ENCODE data around the gene TRIM54. TPM values are rescaled to one million over a fixed set of nuclear protein-coding genes. Genes with fewer than 3 reads are reported as not detected.

The TRIM54 gene
- total RNA-seq, 3 donors from 2014 or later: 0.21 to 0.40 (median 0.22) TPM

Other genes starting within 250 kb of the TRIM54 start
- 10 to 100 TPM; 59.0 to 71.3 (median 60.4) TPM for gene TMEM214, start 249.5 kb upstream of the TRIM54 start, total RNA-seq
- gene AGBL5, start 230.8 kb upstream of the TRIM54 start, total RNA-seq: 10 to 100 TPM in 1 of 3 donors, 1 to 10 TPM in 2; 6.5 to 11.2 (median 9.2) TPM
- 100 to 1,000 TPM; 225 to 244 (median 229) TPM for gene OST4, start 210.8 kb upstream of the TRIM54 start, total RNA-seq
- gene EMILIN1, start 203.8 kb upstream of the TRIM54 start, total RNA-seq: 1 to 10 TPM in 2 of 3 donors, under 1 TPM in 1; 0.76 to 1.4 (median 1.3) TPM
- 10 to 100 TPM in 1 of 3 donors, 1 to 10 TPM in 2; 5.2 to 10.7 (median 5.5) TPM for gene KHK, start 195.7 kb upstream of the TRIM54 start, total RNA-seq
- 1 to 10 TPM; 2.6 to 7.3 (median 2.7) TPM for gene CGREF1, start 163.3 kb upstream of the TRIM54 start, total RNA-seq
- not detected for gene ABHD1, start 158.6 kb upstream of the TRIM54 start, total RNA-seq
- 100 to 1,000 TPM in 2 of 3 donors, 10 to 100 TPM in 1; 98.0 to 119 (median 106) TPM for gene PREB, start 147.8 kb upstream of the TRIM54 start, total RNA-seq
- not detected for gene PRR30, start 143.0 kb upstream of the TRIM54 start, total RNA-seq
- not detected for gene TCF23, start 133.4 kb upstream of the TRIM54 start, total RNA-seq
- gene ATRAID, start 70.4 kb upstream of the TRIM54 start, total RNA-seq: 10 to 100 TPM; 84.1 to 91.7 (median 85.1) TPM
- 100 to 1,000 TPM; 128 to 143 (median 141) TPM for gene SLC5A6, start 70.2 kb upstream of the TRIM54 start, total RNA-seq
- gene CAD, start 65.1 kb upstream of the TRIM54 start, total RNA-seq: 100 to 1,000 TPM; 162 to 201 (median 185) TPM
- under 1 TPM; 0.15 to 0.43 (median 0.18) TPM for gene SLC30A3, start 19.4 kb upstream of the TRIM54 start, total RNA-seq
- not detected for gene DNAJC5G, start 7.0 kb upstream of the TRIM54 start, total RNA-seq
- gene UCN, start 26.0 kb downstream of the TRIM54 start, total RNA-seq: 1 to 10 TPM in 1 of 3 donors, under 1 TPM in 2; 0.71 to 1.1 (median 0.78) TPM
- 10 to 100 TPM; 84.6 to 89.4 (median 87.5) TPM for gene MPV17, start 40.7 kb downstream of the TRIM54 start, total RNA-seq
- 100 to 1,000 TPM; 102 to 110 (median 107) TPM for gene GTF3C2, start 74.3 kb downstream of the TRIM54 start, total RNA-seq
- 10 to 100 TPM; 63.4 to 69.8 (median 65.0) TPM for gene EIF2B4, start 87.9 kb downstream of the TRIM54 start, total RNA-seq
- 100 to 1,000 TPM; 117 to 125 (median 123) TPM for gene SNX17, start 88.2 kb downstream of the TRIM54 start, total RNA-seq
- 10 to 100 TPM in 2 of 3 donors, 1 to 10 TPM in 1; 8.4 to 11.0 (median 10.4) TPM for gene ZNF513, start 98.3 kb downstream of the TRIM54 start, total RNA-seq
- gene PPM1G, start 127.2 kb downstream of the TRIM54 start, total RNA-seq: 100 to 1,000 TPM; 177 to 208 (median 186) TPM
- 100 to 1,000 TPM in 1 of 3 donors, 10 to 100 TPM in 2; 99.0 to 103 (median 99.4) TPM for gene NRBP1, start 146.2 kb downstream of the TRIM54 start, total RNA-seq
- 1 to 10 TPM; 4.8 to 5.4 (median 5.2) TPM for gene KRTCAP3, start 160.0 kb downstream of the TRIM54 start, total RNA-seq
- 1 to 10 TPM; 5.2 to 7.5 (median 6.7) TPM for gene IFT172, start 207.3 kb downstream of the TRIM54 start, total RNA-seq
- gene FNDC4, start 212.8 kb downstream of the TRIM54 start, total RNA-seq: under 1 TPM in 1 of 3 donors, not detected in 2; 0.11 TPM
- not detected for gene GCKR, start 214.4 kb downstream of the TRIM54 start, total RNA-seq